Activated CD8-positive, alpha-beta memory T cell treated with anti-CD3 and anti-CD28 coated beads for 4 hours (primary cell): ENCODE measurements around the gene WDR91.
"Not testable (repeated sequence)": the region's sequence is repeated elsewhere in the genome, so short reads cannot be mapped to it uniquely, and the experiment has no call there.

ENCODE experiments used
- DNase-seq, 2 donors: peaks; one replicate each; pipeline ENCODE4 v3.0.0-alpha.2; 2020; ENCODE audit warnings: low read depth in 2 of 2

WDR91 gene

GRCh38 chr7:135179321-135179925 is 31.9 kb downstream of the WDR91 start:
- no peak for DNase-seq

GRCh38 chr7:135178364-135178763 is 33.0 kb downstream of the WDR91 start:
- no peak for DNase-seq

- DNase-seq = no peak
Measured at GRCh38 chr7:135177028-135177696, 34.2 kb downstream of the WDR91 start.

GRCh38 chr7:135175931-135176330 is 35.4 kb downstream of the WDR91 start:
- DNase-seq = no peak

- no peak for DNase-seq
Measured at GRCh38 chr7:135174941-135175340, 36.4 kb downstream of the WDR91 start.

GRCh38 chr7:135173916-135174315 is 37.4 kb downstream of the WDR91 start:
- DNase-seq = not testable (repeated sequence)

GRCh38 chr7:135171581-135172291 is 39.6 kb downstream of the WDR91 start:
- not testable (repeated sequence) for DNase-seq

GRCh38 chr7:135170998-135171481 is 40.3 kb downstream of the WDR91 start:
- DNase-seq = not testable (repeated sequence)

GRCh38 chr7:135170274-135170997 is 40.9 kb downstream of the WDR91 start, which contains the start of gene CYREN:
CYREN (minus strand) TSS chr7:135170707; CDS start chr7:135168922, 1,785 bp downstream.
- DNase-seq = peak; percentile 80 to 81

- no peak for DNase-seq
Measured at GRCh38 chr7:135169964-135170273, 41.4 kb downstream of the WDR91 start.

GRCh38 chr7:135169141-135169963 is 42.0 kb downstream of the WDR91 start:
- DNase-seq = peak in 1 of 2 donors; percentile 34

- no peak for DNase-seq
Measured at GRCh38 chr7:135168489-135169140, 42.7 kb downstream of the WDR91 start.

- DNase-seq = no peak
Measured at GRCh38 chr7:135168001-135168400, 43.3 kb downstream of the WDR91 start.

- no peak for DNase-seq
Measured at GRCh38 chr7:135167365-135167917, 43.9 kb downstream of the WDR91 start.

GRCh38 chr7:135166338-135166990 is 44.9 kb downstream of the WDR91 start:
- DNase-seq = no peak

- no peak for DNase-seq
Measured at GRCh38 chr7:135165862-135166261, 45.5 kb downstream of the WDR91 start.

GRCh38 chr7:135164357-135165061 is 46.8 kb downstream of the WDR91 start:
- DNase-seq = no peak

GRCh38 chr7:135162382-135163001 is 48.8 kb downstream of the WDR91 start:
- no peak for DNase-seq

- no peak for DNase-seq
Measured at GRCh38 chr7:135161669-135162068, 49.7 kb downstream of the WDR91 start.
